Activated T-cell treated with anti-CD3 and anti-CD28 coated beads, Interleukin-2, amount 50 U/mL, for 48 hours (primary cell): Measurements from ENCODE around the gene TLE1.

Source experiments
- DNase-seq, 2 experiments: peaks; one replicate each; pipeline ENCODE4 v3.0.0-alpha.2; 2020

TLE1 gene

GRCh38 chr9:81540142-81540710 lies 149.1 kb downstream of the TLE1 start:
- no peak for DNase-seq

- DNase-seq, result no peak
Observed at GRCh38 chr9:81539317-81539716, 150.0 kb downstream of the TLE1 start.

GRCh38 chr9:81538890-81539289 lies 150.5 kb downstream of the TLE1 start:
- no peak for DNase-seq

- no peak for DNase-seq
Observed at GRCh38 chr9:81537964-81538363, 151.4 kb downstream of the TLE1 start.

- no peak for DNase-seq
Observed at GRCh38 chr9:81536242-81537025, 152.9 kb downstream of the TLE1 start.

GRCh38 chr9:81535542-81536241 lies 153.7 kb downstream of the TLE1 start:
- no peak for DNase-seq

- no peak for DNase-seq
Observed at GRCh38 chr9:81534138-81534875, 155.0 kb downstream of the TLE1 start.
